HK-2 (cell line): ENCODE results near the gene DNAL1.
"Not testable (repeated sequence)": the region's sequence is repeated elsewhere in the genome, so short reads cannot be mapped to it uniquely, and the experiment has no call there.

ENCODE experiments used
- DNase-seq: peaks from one replicate; pipeline ENCODE4 v3.0.0-alpha.2; 2018; ENCODE audit not compliant: unreplicated experiment

Gene DNAL1, protein sequence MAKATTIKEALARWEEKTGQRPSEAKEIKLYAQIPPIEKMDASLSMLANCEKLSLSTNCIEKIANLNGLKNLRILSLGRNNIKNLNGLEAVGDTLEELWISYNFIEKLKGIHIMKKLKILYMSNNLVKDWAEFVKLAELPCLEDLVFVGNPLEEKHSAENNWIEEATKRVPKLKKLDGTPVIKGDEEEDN

DNA sequence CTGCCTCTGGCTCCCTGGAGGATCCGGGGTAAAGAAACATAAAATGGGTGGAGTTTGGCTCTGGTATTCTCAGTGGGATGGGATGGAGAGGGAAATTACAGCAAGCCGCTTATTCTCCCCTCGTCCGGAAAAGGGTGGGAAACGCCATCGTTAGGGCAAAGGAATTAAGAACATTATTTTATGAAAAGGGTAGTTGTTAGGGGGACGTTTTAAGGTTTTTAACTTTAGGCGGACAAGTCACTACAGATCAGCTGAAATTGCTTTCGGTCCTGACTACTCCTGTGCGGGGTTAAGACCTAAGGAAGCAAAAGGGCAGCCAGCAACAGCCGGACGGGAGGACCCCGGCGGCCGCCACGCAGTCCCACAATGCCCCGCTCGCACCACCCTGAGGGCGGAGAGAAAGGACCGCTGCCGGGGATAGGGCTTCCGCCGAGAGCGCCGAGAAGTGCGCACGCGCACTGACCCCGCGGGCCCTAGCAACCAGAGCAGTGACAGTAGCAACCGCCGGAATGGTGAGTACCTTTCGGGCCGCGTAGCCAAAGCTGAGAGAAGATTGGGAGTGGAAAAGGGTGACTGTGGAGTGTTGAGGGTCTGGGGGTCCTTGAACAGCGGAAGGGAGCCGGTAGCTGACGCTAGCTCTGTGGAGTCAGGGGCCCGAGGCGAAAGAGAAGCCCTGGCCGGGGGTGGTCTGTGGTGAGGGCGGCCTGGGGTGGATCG is at the start of gene DNAL1:
Gene DNAL1 (plus strand): TSS at position 456 of the 717 bp plus-strand sequence. CDS start 54 bp downstream, at position 510.
- peak; percentile 95 for DNase-seq

DNA sequence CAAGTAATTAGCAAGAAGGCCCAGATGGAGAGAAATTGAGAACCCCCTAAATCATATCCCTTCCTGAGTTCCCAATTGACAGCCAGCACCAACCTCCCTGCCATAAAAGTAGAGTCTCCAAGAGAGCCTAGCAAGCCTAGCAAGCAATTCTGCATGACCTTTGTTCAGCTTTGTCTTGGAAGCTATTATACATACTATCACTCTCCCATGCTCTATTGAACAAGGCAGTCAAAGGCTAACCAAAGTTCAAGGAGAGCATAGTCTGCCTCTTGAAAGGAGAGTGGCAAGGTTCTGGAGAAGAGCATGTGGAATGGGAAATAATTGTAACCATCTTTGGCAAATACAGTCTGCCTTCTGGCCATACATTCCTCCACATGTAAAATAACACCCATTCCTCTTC is 45.3 kb upstream of the DNAL1 start:
- no peak for DNase-seq

DNA sequence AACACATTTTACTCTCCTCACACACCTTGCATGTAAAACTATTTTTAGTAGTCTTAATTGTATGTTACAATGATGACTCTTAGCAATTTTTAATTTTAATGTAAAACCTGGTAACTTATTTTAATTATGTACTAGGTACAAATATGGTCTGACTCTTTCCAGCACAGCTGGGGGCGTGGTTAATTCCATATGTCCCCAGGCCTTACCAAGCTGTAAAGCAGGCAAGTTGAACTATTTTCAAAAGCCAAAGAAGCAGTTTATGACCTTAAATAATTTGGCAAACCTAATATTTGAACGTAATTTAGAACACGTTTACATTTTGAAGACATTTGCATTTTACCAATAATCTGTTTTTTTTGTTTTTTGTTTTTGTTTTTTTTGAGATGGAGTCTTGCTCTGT is 41.8 kb upstream of the DNAL1 start:
- no peak for DNase-seq

DNA sequence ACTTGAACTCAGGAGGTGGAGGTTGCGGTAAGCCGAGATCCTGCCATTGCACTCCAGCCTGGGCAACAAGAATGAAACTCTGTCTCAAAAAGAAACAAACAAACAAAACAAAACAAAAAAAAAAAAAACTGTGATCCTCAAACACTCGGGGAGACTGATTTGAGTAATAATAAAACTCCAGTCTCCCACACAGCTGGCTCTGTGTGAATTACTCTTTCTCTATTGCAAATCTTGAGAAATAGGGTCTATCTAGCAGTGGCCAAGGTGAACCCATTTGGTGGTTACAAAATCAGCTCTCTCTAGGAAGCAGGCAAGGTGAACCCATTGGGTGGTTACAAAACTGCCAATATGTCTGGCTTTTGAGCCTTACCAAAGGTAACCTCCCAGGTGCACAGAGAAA is 38.5 kb upstream of the DNAL1 start:
- no peak for DNase-seq

GRCh38 chr14:73607241-73607640 is 37.5 kb upstream of the DNAL1 start:
- no peak for DNase-seq

DNA sequence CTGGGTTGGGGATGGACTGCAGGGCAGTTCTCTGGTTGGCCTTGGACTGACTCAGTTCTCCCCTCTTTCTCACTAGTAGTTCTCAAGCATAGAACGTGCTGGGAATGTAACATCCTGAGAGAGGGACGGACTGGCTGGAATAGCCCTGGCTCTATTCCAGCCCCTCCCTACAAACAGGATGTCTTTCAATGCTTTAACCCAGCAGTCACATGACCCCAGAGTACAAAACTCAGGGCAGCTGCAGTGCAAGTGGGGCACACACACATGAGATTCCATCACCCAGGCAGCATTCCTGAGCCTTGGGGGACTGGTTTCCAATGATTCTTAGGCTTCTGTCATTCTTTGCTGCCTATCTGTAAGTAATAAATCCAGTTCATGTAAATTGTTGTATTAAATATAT is 34.1 kb upstream of the DNAL1 start:
- DNase-seq = peak; percentile 26

GRCh38 chr14:73612339-73613045 is 32.3 kb upstream of the DNAL1 start, which contains the start of gene ACOT6:
TSS of gene ACOT6 (plus strand) at chr14:73612517. CDS start at chr14:73612572, 55 bp downstream.
- peak; percentile 81 for DNase-seq

- DNase-seq = no peak
These were observed 31.8 kb upstream of the DNAL1 start for GRCh38 chr14:73613046-73613383.

DNA sequence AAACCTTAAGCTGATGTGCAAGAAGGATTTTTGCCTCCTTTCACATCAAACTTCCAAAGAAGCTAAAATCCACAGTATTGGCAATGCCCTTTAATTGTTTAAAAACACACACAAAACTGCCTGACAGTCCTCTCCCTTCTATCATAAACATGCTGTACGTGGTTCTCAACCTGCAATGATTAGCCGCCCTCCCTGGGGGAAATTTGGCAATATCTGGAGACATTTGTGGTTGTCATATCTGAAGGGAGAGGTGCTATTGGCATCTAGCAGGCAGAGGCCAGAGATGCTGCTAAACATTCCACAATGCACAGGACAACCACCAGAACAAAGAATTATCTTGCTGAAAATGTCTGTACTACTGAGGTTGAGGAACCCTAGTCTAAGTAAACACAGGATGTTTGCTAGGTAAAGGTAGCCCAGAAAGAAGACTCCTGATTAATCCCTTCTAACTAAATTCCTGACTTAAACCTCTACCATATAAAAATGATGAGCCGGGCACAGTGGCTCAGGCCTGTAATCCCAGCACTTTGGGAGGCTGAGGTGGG is 31.3 kb upstream of the DNAL1 start:
- no peak for DNase-seq

- no peak for DNase-seq
These were observed 28.0 kb upstream of the DNAL1 start for GRCh38 chr14:73616831-73617230.

GRCh38 chr14:73619524-73619923 is 25.3 kb upstream of the DNAL1 start:
- DNase-seq = no peak

DNA sequence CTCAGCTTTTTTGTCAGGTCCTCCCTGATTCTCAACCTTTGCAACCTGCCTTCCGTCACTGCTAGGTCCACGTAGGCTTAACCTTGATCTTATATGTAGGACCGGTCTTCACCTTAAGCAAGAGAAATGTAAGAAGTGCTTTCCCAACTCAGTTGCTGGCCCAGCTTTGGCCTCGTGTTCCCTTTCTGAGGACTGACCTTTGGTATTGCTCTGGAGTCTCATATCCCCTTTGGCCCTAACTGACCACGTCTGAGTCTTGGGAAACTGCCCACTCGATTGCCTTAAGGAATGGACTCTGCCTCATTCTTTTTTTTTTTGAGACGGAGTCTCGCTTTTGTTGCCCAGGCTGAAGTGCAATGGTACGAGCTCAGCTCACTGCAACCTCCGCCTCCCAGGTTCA is 24.5 kb upstream of the DNAL1 start:
- no peak for DNase-seq

DNA sequence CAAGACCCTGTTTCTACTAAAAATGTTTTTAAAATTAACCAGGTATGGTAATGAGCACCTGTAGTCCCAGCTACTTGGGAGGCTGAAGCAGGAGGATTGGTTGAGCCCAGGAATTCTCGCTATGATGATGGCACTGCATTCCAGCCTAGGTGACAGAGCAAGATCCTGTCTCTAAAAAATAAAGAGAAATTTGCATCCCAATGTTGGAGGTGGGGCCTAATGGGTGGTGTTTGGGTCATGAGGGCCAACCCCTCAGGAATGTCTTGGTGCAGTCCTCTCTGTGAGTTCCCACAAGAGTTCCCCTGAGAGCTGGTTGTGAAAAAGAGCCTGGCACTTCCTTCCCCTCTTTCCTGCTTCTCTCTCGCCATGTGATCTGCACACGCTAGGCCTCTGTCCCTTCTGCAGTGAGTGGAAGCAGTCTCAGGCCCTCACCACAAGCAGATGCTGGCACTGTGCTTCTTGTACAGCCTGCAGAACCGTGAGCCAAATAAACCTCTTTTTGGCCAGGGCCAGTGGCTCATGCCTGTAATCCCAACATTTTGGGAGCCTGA is 21.2 kb upstream of the DNAL1 start:
- DNase-seq = no peak

DNA sequence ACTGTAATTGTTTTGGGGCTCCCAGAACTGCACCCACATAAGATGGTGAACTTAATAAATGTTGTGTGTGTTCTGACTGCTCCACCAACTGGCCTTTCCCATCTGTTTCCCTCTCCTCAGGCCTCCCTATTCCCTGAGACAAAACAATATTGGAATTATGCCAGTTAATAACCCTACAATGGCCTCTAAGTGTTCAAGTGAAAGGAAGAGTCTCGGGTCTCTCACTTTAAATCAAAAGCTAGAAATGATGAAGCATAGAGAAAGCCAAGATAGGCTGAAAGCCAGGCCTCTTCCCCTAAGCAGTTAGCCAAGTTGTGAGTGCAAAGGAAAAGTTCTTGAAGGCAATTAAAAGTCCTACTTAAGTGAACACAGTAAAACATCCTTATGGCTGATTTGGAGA is 19.1 kb upstream of the DNAL1 start:
- no peak for DNase-seq

GRCh38 chr14:73627151-73627558 is 17.6 kb upstream of the DNAL1 start:
- no peak for DNase-seq

DNA sequence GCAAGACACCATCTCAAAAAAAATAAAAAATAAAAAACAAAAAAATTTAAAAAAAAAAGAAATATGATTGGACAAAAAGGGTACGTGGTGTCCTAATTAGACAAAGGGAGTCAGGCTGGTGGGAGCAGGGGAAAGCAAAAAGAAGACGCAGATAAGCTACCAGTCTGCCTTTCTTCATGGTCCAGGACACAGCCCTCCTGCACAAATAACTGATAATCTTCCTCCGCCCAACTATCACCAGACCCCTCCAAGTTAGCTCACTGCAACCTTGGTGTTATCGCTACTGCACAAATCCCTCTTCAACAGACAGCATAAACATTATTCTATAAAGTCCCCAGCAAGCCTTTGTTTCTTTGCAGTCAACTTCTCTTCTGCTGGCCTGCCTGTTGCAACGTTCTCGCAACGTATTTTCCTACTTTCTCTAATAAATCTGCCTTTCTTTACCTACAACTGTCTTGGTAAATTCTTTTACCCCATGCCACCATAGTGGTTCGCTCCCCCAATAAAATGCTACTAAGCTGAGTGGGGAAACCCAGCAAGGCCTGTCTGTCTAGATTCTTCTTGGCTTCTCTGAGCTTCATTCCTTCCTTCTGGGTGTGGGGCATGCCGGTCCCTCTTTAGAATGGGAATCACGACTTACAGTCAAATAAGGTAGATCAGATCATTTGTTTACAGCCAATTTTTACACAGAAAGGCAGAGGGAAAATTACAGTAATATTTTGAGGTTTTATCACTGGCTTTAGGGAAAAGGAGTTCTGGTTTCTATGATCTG is 14.6 kb upstream of the DNAL1 start:
- DNase-seq = no peak

DNA sequence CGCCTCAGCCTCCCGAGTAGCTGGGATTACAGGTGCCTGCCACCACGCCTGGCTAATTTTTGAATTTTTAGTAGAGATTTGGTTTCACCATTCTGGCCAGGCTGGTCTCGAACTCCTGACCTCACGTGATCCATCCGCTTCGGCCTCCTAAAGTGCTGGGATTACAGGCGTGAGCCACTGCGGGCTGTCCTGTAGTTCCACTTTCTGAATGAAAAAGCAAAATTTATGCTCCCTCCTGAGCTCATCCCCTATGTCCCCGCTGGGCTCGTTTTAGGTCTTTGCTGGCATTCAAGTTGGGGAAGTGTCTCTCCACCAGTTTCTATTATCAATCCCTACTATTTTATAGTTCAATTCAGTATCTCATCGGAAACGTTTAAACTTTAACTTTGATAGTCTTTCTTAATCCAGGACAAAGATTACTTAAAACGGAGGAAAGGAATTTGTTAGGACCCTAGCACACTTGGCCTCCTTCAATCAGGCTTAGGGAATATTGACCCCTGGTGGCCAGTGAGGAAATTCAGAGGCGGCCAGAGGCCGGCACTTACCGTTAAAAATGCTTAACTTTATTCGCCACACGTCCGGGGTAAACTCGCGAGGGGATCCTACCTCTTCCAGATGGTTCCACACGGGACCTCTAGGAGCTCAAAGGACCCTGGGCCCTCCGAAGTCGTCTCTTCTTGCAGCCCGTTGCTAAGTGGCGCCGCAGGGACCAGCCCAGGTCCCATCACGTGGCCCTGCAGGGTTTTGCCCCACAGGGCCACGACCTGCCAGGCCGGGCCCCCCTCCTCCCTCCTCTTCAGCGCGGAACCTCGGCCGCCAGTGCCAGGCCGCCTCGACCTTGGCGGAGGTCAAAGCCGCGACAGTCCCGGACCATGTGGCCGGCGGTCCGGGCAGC is 11.4 kb upstream of the DNAL1 start:
- DNase-seq = peak; percentile 72

GRCh38 chr14:73634011-73634833 is 10.6 kb upstream of the DNAL1 start:
- DNase-seq = peak; percentile 64

GRCh38 chr14:73636355-73636754 is 8.4 kb upstream of the DNAL1 start:
- not testable (repeated sequence) for DNase-seq

GRCh38 chr14:73637830-73638229 is 7.0 kb upstream of the DNAL1 start:
- DNase-seq = no peak
